DOHH2 (cell line): ENCODE measurements around the gene L3MBTL4.

Experiments used
- CTCF ChIP-seq: fragments of 200-600 bp; sonication (generic); IDR thresholded peaks from one replicate; pipeline ENCODE4 v1.5.1; 2014; ENCODE audit warnings: antibody characterized with exemption, mild to moderate bottlenecking, low read depth, low read length; ENCODE audit not compliant: poor library complexity, severe bottlenecking
- EZH2phosphoT487 ChIP-seq: fragments of 200-600 bp; sonication (generic); IDR thresholded peaks from 2 replicates; pipeline ENCODE4 v1.6.1; 2017; ENCODE audit warnings: borderline replicate concordance, mild to moderate bottlenecking, antibody characterized with exemption, low read length, moderate library complexity, mixed read lengths

GRCh38 chr18:6222271-6222670 is 192.4 kb downstream of the L3MBTL4 start:
- no peak for TF ChIP-seq EZH2phosphoT487
- TF ChIP-seq CTCF: no peak
